Cerebellar cortex (tissue), 1 donor: ENCODE results near the gene UBE2D4.
A peak's percentile ranks its signal among the peaks of the same experiment; 100 is the strongest.
"Not testable (repeated sequence)": the region's sequence is repeated elsewhere in the genome, so short reads cannot be mapped to it uniquely, and the experiment has no call there.

Experiments
- DNase-seq: peaks from one replicate; pipeline ENCODE4 v3.0.0-alpha.2; 2015; ENCODE audit warnings: low spot score

UBE2D4 gene

GRCh38 chr7:43925984-43926797 is at the start of gene UBE2D4:
Gene UBE2D4 (plus strand): TSS chr7:43926436. CDS start chr7:43926533, 97 bp downstream.
- DNase-seq: peak; percentile 87

DNA sequence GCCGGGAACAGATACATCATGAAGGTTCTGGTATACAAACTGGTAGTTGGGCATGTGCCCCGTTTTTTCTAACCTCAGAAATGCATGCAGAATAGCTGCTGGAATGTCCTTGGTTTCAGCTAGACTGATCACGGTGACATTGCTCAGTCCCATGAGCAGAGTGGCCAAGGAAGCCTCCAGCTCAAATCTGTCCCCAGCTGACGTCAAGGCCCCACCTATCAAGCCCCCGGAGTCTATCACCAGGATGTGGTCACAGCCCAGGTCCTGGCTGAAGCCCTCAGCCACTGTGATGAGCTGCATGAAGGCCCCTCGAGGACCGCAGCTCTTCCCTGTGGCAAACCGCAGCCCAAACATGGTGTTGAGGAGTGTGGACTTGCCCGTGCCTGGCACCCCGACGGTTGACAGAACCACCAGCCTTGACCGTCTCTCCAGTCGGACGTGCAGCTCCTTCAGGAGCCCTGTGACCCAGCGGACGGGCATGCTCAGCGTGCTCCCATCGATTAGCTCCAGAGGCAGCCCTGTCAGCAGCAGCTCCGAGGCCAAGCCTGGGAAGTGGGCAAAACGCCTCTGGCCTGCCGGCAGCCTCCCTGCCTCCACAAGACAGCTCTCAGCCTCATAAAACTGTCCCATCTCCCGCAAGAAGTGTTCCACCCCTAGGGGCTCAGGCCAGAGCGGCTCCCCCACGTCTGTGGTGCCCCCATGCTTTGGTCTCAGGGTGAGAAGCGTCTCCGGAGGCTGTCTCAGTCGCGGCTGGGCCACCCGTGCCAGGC is 49.1 kb upstream of the UBE2D4 start:
- DNase-seq: no peak

- no peak for DNase-seq
Observed at GRCh38 chr7:43877968-43878864, 48.0 kb upstream of the UBE2D4 start.

DNA sequence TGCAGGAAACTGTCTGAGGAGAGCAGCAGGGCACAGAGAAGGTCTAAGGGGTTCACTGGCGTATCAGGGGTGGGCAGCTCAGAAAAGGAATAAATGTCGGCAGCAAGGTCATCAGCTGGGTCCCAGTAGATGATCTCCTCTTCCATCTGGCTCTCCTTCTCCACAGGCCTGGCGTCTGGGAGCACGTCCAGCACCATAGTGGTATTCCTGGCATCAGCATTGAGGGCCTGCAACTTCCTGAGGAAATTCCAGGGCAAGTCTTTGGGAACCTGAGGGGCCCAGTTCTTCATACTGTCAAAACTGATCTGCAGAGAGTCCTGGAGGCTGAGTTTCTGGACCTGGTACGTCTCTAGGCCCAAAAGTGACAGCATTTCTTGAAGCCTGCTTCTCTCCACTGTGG is 47.4 kb upstream of the UBE2D4 start:
- DNase-seq: peak; percentile 70

- no peak for DNase-seq
Observed at GRCh38 chr7:43879477-43879876, 46.8 kb upstream of the UBE2D4 start.

- no peak for DNase-seq
Observed at GRCh38 chr7:43880596-43880995, 45.6 kb upstream of the UBE2D4 start.

DNA sequence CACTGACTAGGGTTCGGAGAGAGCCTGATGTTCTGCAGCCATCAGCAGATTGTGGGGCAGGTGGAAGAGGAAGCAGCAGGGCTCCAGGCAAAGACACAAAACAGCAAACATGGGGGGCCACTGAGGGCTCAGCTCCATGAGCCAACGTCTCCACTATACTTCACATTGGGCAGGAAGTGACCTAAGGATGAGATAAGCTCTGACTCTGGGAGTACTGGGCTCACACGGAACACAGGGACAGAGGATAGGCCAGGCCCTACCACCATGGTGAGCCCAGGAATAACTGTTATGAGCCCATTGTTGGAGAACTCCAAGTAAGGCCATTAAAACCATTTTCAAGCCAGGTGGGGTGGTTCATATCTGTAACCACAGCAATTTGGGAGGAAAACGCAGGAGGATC is 42.0 kb upstream of the UBE2D4 start:
- no peak for DNase-seq

DNA sequence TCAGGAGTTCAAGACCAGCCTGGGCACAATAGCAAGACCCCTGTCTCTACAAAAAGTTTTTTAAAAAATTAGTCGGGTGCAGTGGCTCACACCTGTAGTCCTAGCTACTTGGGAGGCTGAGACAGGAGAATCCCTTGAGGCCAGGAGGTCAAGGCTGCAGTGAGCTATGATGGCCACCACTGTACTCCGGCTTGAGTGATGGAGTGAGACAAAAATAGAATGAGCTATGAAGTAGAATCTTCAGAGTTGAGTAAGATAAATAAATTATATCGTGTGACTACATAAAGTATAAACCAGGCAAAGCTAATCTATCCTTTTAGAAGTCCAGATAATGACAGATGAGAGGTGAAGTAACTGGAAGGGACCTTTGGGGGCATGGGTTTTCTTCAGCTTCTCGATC is 41.6 kb upstream of the UBE2D4 start:
- DNase-seq: no peak

- no peak for DNase-seq
Observed at GRCh38 chr7:43888993-43889945, 37.0 kb upstream of the UBE2D4 start.

DNA sequence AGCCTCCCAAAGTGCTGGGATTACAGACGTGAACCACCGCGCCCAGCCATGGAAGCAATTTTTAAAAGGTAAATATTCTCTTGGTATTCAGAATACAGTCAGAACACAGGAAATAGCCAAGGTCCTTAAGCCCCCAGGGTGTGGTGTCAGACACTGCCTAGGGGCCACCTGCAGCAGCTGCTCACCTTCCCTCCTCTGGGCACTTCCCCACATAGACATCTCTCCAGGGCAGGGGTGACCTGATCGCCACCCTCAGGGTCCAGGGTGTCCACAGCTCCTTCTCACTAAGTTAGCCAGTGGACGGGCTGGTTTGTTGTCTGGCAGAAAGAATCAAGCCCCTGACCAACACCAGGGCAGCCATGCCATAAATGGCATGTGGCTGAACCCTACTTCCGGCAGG is 35.8 kb upstream of the UBE2D4 start:
- no peak for DNase-seq

GRCh38 chr7:43891069-43891955 is 34.9 kb upstream of the UBE2D4 start:
- DNase-seq: no peak

DNA sequence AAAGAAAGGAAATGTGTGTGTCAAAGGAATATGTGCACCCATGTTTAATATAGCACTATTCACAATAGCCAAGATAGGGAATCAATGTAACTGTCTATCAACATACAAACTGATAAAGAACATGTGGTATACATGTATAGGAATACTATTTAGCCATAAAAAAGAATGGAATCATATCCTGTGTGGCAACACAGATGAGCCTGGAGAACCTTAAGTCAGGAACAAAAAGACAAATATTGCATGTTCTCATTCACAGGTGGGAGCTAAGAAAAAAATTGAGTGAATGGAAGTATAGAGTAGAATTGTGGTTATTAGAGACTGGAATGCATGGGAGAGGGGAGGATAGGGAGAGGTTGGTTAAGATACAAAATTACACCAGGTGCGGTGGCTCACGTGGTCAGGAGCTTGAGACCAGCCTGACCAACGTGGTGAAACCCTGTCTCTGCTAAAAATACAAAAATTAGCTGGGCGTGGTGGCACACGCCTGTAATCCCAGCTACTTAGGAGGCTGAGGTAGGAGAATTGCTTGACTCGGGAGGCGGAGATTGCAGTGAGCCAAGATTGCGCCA is 30.3 kb upstream of the UBE2D4 start:
- DNase-seq: no peak

- not testable (repeated sequence) for DNase-seq
Observed at GRCh38 chr7:43898571-43898970, 27.7 kb upstream of the UBE2D4 start.

DNA sequence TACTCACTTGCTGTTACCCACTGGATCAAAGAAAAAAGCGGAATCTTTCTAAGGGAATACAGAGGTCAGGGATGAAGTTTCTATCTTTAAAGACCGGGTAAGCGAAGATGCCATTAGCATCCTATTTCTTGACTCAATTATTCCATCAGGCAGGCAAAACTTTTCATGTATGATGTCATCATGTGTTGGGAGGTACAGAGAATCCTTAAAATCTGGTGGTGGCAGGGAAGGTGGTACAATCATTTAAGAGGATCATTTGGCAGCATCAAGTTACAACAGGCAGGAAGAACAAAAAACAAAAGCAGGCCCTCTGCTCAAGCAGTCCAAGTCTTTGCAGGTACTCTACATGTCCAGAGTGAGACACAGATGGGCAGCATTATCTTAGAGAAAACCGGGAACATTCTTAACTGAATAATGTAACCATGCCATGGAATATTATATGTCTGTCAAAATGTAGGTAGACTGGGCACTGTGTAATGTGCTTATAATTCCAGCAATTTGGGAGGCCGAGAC is 23.6 kb upstream of the UBE2D4 start:
- no peak for DNase-seq

- no peak for DNase-seq
Observed at GRCh38 chr7:43904533-43905208, 21.6 kb upstream of the UBE2D4 start.

DNA sequence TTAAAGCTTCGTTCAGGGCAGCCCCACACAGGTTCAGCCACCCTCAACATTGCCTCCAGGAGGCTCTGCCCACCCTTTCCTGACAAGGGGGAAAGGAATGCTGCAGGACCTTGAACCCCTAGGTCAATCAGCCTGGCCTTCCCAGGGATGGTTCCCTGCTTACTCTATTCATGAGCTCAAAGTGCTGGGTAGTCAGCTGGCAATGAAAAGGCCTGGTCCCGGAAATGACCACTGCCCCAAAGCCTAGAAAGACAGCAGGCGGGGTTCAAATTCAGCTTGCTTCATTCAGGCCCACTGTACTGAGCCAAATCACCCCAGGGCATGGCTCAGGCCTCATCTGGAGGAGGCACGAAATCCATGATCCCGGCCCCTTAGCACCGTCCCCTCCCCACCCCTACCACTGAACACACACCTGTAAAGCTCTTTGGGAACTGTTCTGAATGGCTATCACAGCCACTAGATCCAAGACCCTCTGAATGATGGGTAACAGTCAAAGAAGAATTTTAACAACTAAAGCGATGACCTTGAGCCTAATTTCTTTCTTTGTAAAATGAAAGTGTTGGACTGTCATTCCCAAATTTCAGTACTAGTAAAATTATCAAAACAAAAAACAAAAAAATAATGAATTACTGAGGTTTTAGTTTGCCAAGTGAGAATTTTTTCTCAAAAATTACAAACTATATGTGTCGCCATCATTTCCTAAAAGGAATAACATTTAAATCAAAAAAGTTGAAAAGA is 20.9 kb upstream of the UBE2D4 start:
- no peak for DNase-seq

- DNase-seq: peak; percentile 46
Observed at GRCh38 chr7:43905956-43906330, 20.3 kb upstream of the UBE2D4 start.

DNA sequence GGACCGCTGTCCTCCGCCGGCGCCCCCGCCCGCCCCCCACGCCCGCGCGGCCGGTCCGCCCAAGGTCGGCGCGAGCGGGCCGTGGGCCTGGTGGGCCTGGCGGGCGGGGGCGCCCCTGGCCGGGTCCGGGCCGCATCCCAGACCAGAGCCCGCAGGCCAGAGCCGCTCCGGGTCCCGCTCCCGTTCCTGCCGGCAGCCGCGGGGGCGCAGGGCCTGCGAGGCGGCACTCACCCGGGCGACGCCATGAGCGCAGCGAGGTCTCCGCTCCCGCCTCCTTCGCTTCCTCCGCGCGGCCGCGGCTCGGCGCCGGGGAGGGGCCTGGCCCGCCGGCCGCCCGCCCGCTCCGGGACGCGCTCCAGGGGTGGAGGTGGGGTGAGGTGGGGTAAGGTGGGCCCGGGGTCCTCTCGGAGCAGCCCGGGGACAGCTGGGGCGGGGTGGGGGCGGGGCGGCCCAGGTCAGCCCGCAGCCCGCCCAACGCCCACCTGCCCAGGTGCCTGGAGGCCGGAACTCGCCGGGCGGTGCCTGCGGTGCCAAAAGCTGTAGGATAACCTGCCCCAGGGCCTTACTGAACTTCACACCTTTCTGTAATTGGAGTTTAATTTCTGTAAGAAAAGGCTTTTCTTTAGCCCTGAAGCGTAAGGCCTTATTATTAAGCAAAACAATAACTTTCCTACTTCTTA is 19.8 kb upstream of the UBE2D4 start, which contains the start of gene URGCP:
Gene URGCP (minus strand): TSS at position 266 of the 680 bp plus-strand sequence. CDS start 21 bp downstream, at position 245.
- no peak for DNase-seq
